Measurements from ENCODE around the gene RPL7A. TPM values are rescaled to one million over a fixed set of nuclear protein-coding genes. Genes with fewer than 3 reads are reported as not detected.

RPL7A gene
- total RNA-seq, 1 experiment from 2014 or later: 1,156 TPM

GRCh38 chr9:133379153-133380086, 31.4 kb downstream of the RPL7A start:
- no peaks in the 10 kb centered on the region for H3K9me3 ChIP-seq (ENCODE audit: low read length)
- no peak overlapping the region for H3K4me3 ChIP-seq (ENCODE audit: low read length)
- no peak overlapping the region for H2AFZ ChIP-seq (ENCODE audit: low read length)
- H3K9ac ChIP-seq (ENCODE audit: low read length): no peak overlapping the region
- ChIA-PET POLR2A (ENCODE audit: unreplicated experiment) (no interaction called here), CTCF (no interaction called here)
- H4K20me1 ChIP-seq (ENCODE audit: low read length): 0 out of 2 replicates have a peak, but pooled peaks cover 3% of the 10 kb centered on the region
- H3K79me2 ChIP-seq (ENCODE audit: low read length): peaks cover 13% of the 10 kb centered on the region
- no peak for TF ChIP-seq EZH2 (IDR thresholded peaks at IDR 0.05; ENCODE audit: low read length, unreplicated experiment)
- TF ChIP-seq CTCF (conservative IDR thresholded peaks at IDR 0.05; ENCODE audit: low read depth, low read length): no peak
- TF ChIP-seq EZH2phosphoT487 (IDR thresholded peaks at IDR 0.05; ENCODE audit: borderline replicate concordance, low read length): no peak
- no peaks in the 10 kb centered on the region for H3K36me3 ChIP-seq (ENCODE audit: low read depth, low read length)
- H3K4me1 ChIP-seq (ENCODE audit: insufficient read depth, low read length): peaks cover 7% of the 10 kb centered on the region; the same call in 1 of the 2 replicates
- no TSS peak for BruUV-seq (replicated peaks)
- H3F3A ChIP-seq (ENCODE audit: low read length, unreplicated experiment): no peaks in the 10 kb centered on the region
- no peaks in the 10 kb centered on the region for H3K9me2 ChIP-seq (replicated peaks; ENCODE audit: low read length)
- H3K27ac ChIP-seq (ENCODE audit: low read length): no peak overlapping the region
- H3K27me3 ChIP-seq (ENCODE audit: low read length): no peaks in the 10 kb centered on the region
- intact Hi-C loops (cut with micrococcal nuclease): no loop called here
- no peak for DNase-seq
- H3K4me2 ChIP-seq (ENCODE audit: low read length): no peak overlapping the region
- ATAC-seq: no peak

GRCh38 chr9:133380734-133381133, 32.7 kb downstream of the RPL7A start:
- CTCF ChIA-PET: no interaction called here
- no peak for DNase-seq
- no peaks in the 10 kb centered on the region for H3K9me3 ChIP-seq (ENCODE audit: low read length)

More at GRCh38 chr9:133380734-133381133, 32.7 kb downstream of the RPL7A start:
- no peak for ATAC-seq
- Histone ChIP-seq H3K36me3 (ENCODE audit: low read depth, low read length) (no peaks in the 10 kb centered on the region), H3K4me2 (ENCODE audit: low read length) (no peak overlapping the region), H3K9ac (ENCODE audit: low read length) (no peak overlapping the region), H3K9me2 (replicated peaks; ENCODE audit: low read length) (no peaks in the 10 kb centered on the region), H2AFZ (ENCODE audit: low read length) (no peak overlapping the region), H4K20me1 (ENCODE audit: low read length) (no peaks in the 10 kb centered on the region), H3K27ac (ENCODE audit: low read length) (no peak overlapping the region), H3K4me3 (ENCODE audit: low read length) (no peak overlapping the region), H3K79me2 (ENCODE audit: low read length) (no peaks in the 10 kb centered on the region), H3K4me1 (ENCODE audit: insufficient read depth, low read length) (peaks cover 7% of the 10 kb centered on the region; the same call in 1 of the 2 replicates), H3K27me3 (ENCODE audit: low read length) (no peaks in the 10 kb centered on the region), H3F3A (ENCODE audit: low read length, unreplicated experiment) (no peaks in the 10 kb centered on the region)
- BruUV-seq (replicated peaks): no TSS peak
- TF ChIP-seq CTCF (conservative IDR thresholded peaks at IDR 0.05; ENCODE audit: low read depth, low read length) (no peak), EZH2phosphoT487 (IDR thresholded peaks at IDR 0.05; ENCODE audit: borderline replicate concordance, low read length) (no peak)
- intact Hi-C loops (cut with micrococcal nuclease): no loop called here
- POLR2A ChIA-PET (ENCODE audit: unreplicated experiment): no interaction called here
